ENCODE measurements around the gene NTSR1. TPM values are rescaled to one million over a fixed set of nuclear protein-coding genes. Genes with fewer than 3 reads are reported as not detected.

Gene NTSR1
- total RNA-seq, 1 experiment from 2014 or later: 44.1 TPM

DNA sequence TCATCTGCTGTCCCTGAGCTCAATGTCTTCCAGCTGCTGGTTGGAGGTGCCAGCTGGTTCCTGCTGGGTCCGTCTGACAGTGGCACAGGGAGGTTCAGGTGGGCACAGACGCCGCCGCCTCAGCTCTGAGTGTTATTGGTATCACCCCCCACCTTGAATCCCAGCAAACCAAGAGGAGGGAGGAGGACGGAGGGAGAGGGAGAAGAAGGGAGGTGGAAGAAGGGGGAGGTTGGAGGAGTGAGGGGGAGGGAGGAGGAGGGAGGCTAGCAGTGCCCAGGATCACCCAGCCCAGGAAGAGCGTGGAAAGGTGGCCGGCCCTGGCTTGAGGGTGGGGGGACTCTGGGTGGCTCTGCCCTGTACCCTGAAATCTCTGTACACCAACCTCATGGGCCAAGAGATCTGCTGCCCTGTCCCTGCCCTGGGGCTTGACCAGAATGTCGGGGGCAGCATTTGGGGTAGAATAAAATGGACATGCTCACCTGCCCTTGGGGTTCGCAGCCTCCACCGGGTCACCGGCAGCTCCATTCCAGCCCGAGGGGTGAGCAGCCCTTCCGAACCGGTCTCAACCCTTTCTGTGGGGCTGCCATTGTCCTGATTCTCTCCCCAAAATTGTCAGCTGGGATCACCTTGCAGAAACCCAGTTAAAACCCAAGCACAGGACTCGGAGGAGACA is 17.1 kb downstream of the NTSR1 start:
- POLR2A ChIA-PET: no interaction called here
- BruUV-seq (replicated peaks): no TSS peak
- Histone ChIP-seq H3K27me3 (ENCODE audit: control insufficient read depth, insufficient read depth, low read length) (no peaks in the 10 kb centered on the region), H3K9me3 (ENCODE audit: control insufficient read depth, insufficient read depth, low read depth, low read length) (peaks cover 4% of the 10 kb centered on the region; the same call in 1 of the 2 replicates), H3K27ac (ENCODE audit: low read length) (no peak overlapping the region), H3K4me1 (ENCODE audit: control insufficient read depth, insufficient read depth, low read length) (peaks cover 22% of the 10 kb centered on the region), H3K4me3 (ENCODE audit: low read depth in 2 of 2, low read length in 2 of 2) (no peak overlapping the region), H3K36me3 (ENCODE audit: control insufficient read depth, insufficient read depth, low read length) (no peaks in the 10 kb centered on the region)
- no peak for TF ChIP-seq TCF7L2 (IDR thresholded peaks at IDR 0.05; ENCODE audit: low read depth, low read length)
- TF ChIP-seq SIN3A (IDR thresholded peaks at IDR 0.05; ENCODE audit: borderline replicate concordance, insufficient read depth, low read depth, low read length): no peak
- TF ChIP-seq, protein P1, sequence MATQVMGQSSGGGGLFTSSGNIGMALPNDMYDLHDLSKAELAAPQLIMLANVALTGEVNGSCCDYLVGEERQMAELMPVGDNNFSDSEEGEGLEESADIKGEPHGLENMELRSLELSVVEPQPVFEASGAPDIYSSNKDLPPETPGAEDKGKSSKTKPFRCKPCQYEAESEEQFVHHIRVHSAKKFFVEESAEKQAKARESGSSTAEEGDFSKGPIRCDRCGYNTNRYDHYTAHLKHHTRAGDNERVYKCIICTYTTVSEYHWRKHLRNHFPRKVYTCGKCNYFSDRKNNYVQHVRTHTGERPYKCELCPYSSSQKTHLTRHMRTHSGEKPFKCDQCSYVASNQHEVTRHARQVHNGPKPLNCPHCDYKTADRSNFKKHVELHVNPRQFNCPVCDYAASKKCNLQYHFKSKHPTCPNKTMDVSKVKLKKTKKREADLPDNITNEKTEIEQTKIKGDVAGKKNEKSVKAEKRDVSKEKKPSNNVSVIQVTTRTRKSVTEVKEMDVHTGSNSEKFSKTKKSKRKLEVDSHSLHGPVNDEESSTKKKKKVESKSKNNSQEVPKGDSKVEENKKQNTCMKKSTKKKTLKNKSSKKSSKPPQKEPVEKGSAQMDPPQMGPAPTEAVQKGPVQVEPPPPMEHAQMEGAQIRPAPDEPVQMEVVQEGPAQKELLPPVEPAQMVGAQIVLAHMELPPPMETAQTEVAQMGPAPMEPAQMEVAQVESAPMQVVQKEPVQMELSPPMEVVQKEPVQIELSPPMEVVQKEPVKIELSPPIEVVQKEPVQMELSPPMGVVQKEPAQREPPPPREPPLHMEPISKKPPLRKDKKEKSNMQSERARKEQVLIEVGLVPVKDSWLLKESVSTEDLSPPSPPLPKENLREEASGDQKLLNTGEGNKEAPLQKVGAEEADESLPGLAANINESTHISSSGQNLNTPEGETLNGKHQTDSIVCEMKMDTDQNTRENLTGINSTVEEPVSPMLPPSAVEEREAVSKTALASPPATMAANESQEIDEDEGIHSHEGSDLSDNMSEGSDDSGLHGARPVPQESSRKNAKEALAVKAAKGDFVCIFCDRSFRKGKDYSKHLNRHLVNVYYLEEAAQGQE (IDR thresholded peaks at IDR 0.05; ENCODE audit: insufficient read depth in 1 of 2, low read depth in 2 of 2, low read length in 1 of 2): no peak
- TF ChIP-seq POLR2AphosphoS5 (IDR thresholded peaks at IDR 0.05; ENCODE audit: low read depth, low read length): no peak
- TF ChIP-seq CTCF (IDR thresholded peaks at IDR 0.05): no peak
- DNase-seq (ENCODE audit: low read depth, low spot score): no peak
- no peak for ATAC-seq
- CTCF ChIA-PET: no interaction called here
- in situ Hi-C loops (cut with HindIII; ENCODE audit: low pct_unique_long_range_greater_than_20kb, low sequenced_read_pairs) (no loop called here), intact Hi-C loops (cut with micrococcal nuclease; ENCODE audit: unreplicated experiment) (no loop called here)

DNA sequence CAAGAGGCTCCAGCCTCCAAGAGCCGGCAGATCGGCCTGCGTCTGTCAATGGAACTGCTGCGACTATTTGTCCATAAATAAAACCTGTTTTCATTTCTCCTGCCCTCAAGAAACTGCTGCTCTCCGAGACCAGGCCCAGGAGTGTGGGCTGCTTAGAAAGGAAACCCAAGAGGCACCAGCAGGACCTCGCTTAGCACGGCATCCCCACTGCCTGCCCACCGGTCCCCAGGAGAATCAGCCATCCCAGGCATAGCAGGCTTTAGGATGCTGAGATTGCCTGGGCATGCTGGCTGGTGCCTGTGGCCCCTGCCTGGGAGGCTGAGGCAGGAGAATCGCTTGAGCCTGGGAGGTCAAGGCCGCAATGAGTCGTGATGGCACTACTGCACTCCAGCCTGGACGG is 17.6 kb downstream of the NTSR1 start:
- intact Hi-C loops (cut with micrococcal nuclease; ENCODE audit: unreplicated experiment): no loop called here
- in situ Hi-C loops (cut with HindIII; ENCODE audit: low pct_unique_long_range_greater_than_20kb, low sequenced_read_pairs): no loop called here
- no peak for TF ChIP-seq SIN3A (IDR thresholded peaks at IDR 0.05; ENCODE audit: borderline replicate concordance, insufficient read depth, low read depth, low read length)
- TF ChIP-seq POLR2AphosphoS5 (IDR thresholded peaks at IDR 0.05; ENCODE audit: low read depth, low read length): no peak
- TF ChIP-seq, protein P1 (IDR thresholded peaks at IDR 0.05; ENCODE audit: insufficient read depth in 1 of 2, low read depth in 2 of 2, low read length in 1 of 2): no peak
- no peak for TF ChIP-seq TCF7L2 (IDR thresholded peaks at IDR 0.05; ENCODE audit: low read depth, low read length)
- TF ChIP-seq CTCF (IDR thresholded peaks at IDR 0.05): no peak
- BruUV-seq (replicated peaks): no TSS peak
- no peaks in the 10 kb centered on the region for H3K27me3 ChIP-seq (ENCODE audit: control insufficient read depth, insufficient read depth, low read length)
- no peak for ATAC-seq
- H3K27ac ChIP-seq (ENCODE audit: low read length): no peak overlapping the region
- H3K4me1 ChIP-seq (ENCODE audit: control insufficient read depth, insufficient read depth, low read length): peaks cover 22% of the 10 kb centered on the region
- ChIA-PET POLR2A (no interaction called here), CTCF (no interaction called here)
- no peaks in the 10 kb centered on the region for H3K36me3 ChIP-seq (ENCODE audit: control insufficient read depth, insufficient read depth, low read length)
- no peak for DNase-seq (ENCODE audit: low read depth, low spot score)
- H3K9me3 ChIP-seq (ENCODE audit: control insufficient read depth, insufficient read depth, low read depth, low read length): no peaks in the 10 kb centered on the region
- no peak overlapping the region for H3K4me3 ChIP-seq (ENCODE audit: low read depth in 2 of 2, low read length in 2 of 2)

Measured in Panc1 (cell line).